Suprapubic skin (tissue), 4 donors: Measurements from ENCODE around the gene NBL1. TPM values are rescaled to one million over a fixed set of nuclear protein-coding genes. Genes with fewer than 3 reads are reported as not detected.

Experiments
- DNase-seq, 2 donors: peaks; one replicate each; pipeline ENCODE4 v3.0.0-alpha.2; 2019; ENCODE audit warnings: low spot score in 2 of 2
- H3K27ac ChIP-seq: fragments of 200-600 bp; sonication (generic); one replicate; pipeline ENCODE4 v1.5.1; 2019
- H3K27me3 ChIP-seq: fragments of 200-600 bp; sonication (generic); one replicate; pipeline ENCODE4 v1.5.1; 2019
- H3K36me3 ChIP-seq: fragments of 200-600 bp; sonication (generic); one replicate; pipeline ENCODE4 v1.5.1; 2019
- H3K4me1 ChIP-seq: fragments of 200-600 bp; sonication (generic); one replicate; pipeline ENCODE4 v1.5.1; 2019
- H3K4me3 ChIP-seq: fragments of 200-600 bp; sonication (generic); one replicate; pipeline ENCODE4 v1.5.1; 2019; ENCODE audit warnings: mild to moderate bottlenecking
- H3K9me3 ChIP-seq: fragments of 200-600 bp; sonication (generic); one replicate; pipeline ENCODE4 v1.5.1; 2019
- CTCF ChIP-seq, 2 donors: fragments of 200-600 bp in 1 of 2; fragments of 450-650 bp in 1 of 2; sonication (generic) in 1 of 2; IDR thresholded peaks; one replicate each; pipeline ENCODE4 v1.5.1; 2016 to 2019; ENCODE audit warnings: antibody characterized with exemption in 2 of 2, mild to moderate bottlenecking in 1 of 2, moderate library complexity in 1 of 2
- EP300 ChIP-seq: sonication (generic); formaldehyde crosslinking; IDR thresholded peaks from one replicate; pipeline ENCODE4 v1.6.1; 2017; ENCODE audit warnings: antibody characterized with exemption
- POLR2A ChIP-seq, 2 donors: fragments of 450-650 bp; IDR thresholded peaks; one replicate each; pipeline ENCODE4 v1.6.1; 2017; ENCODE audit warnings: antibody characterized with exemption in 2 of 2, mild to moderate bottlenecking in 2 of 2, moderate library complexity in 2 of 2
- POLR2AphosphoS5 ChIP-seq, 3 donors: sonication (generic); formaldehyde crosslinking; IDR thresholded peaks; one replicate each; pipeline ENCODE4 v1.6.1; 2017; ENCODE audit warnings: antibody characterized with exemption in 3 of 3
- WGBS: methylation state at CpG from one replicate; pipeline ENCODE4 v1.1.5; 2018; 5-methylcytosine and 5-hydroxymethylcytosine counted together
- total RNA-seq, 4 donors: library from RNA; depleted of rRNA; stranded (reverse); fragments of >200 nt; gene quantifications; one replicate each; pipeline ENCODE4 v1.1.0, GENCODE V29; 2016

Gene NBL1
- total RNA-seq, 4 donors from 2014 or later = 144 to 197 (median 167) TPM

GRCh38 chr1:19655718-19656080, 11.6 kb downstream of the NBL1 start:
- 83% methylated on average over 8 of the region's 8 CpGs for WGBS
- peaks cover 35% of the 10 kb centered on the region for H3K4me1 ChIP-seq

GRCh38 chr1:19656134-19656779, 12.1 kb downstream of the NBL1 start:
- no peak for TF ChIP-seq POLR2A (IDR thresholded peaks at IDR 0.05)
- TF ChIP-seq POLR2AphosphoS5 (IDR thresholded peaks at IDR 0.05) = no peak
- no peak for TF ChIP-seq EP300
- TF ChIP-seq CTCF (IDR thresholded peaks at IDR 0.05) = no peak
- DNase-seq = no peak
- Histone ChIP-seq H3K9me3 (no peaks in the 10 kb centered on the region), H3K4me3 (no peak overlapping the region), H3K27ac (no peak overlapping the region), H3K4me1 (peaks cover 30% of the 10 kb centered on the region), H3K27me3 (no peaks in the 10 kb centered on the region), H3K36me3 (peaks cover 36% of the 10 kb centered on the region)
- WGBS = 86% methylated on average over 9 of the region's 9 CpGs

More at GRCh38 chr1:19655718-19656080, 11.6 kb downstream of the NBL1 start:
- DNase-seq = no peak
- Histone ChIP-seq H3K36me3 (peaks cover 36% of the 10 kb centered on the region), H3K4me3 (no peak overlapping the region), H3K27ac (no peak overlapping the region), H3K9me3 (no peaks in the 10 kb centered on the region), H3K27me3 (no peaks in the 10 kb centered on the region)
- no peak for TF ChIP-seq EP300
- TF ChIP-seq POLR2AphosphoS5 (IDR thresholded peaks at IDR 0.05) = no peak
- no peak for TF ChIP-seq CTCF (IDR thresholded peaks at IDR 0.05)
- TF ChIP-seq POLR2A (IDR thresholded peaks at IDR 0.05) = no peak

- Histone ChIP-seq H3K27ac (no peak overlapping the region), H3K36me3 (peaks cover 36% of the 10 kb centered on the region), H3K4me3 (no peak overlapping the region), H3K9me3 (no peaks in the 10 kb centered on the region), H3K27me3 (no peaks in the 10 kb centered on the region), H3K4me1 (peaks cover 24% of the 10 kb centered on the region)
- no peak for DNase-seq
- WGBS = 64% methylated on average over 4 of the region's 15 CpGs
- no peak for TF ChIP-seq CTCF (IDR thresholded peaks at IDR 0.05)
- no peak for TF ChIP-seq EP300
- no peak for TF ChIP-seq POLR2AphosphoS5 (IDR thresholded peaks at IDR 0.05)
- TF ChIP-seq POLR2A (IDR thresholded peaks at IDR 0.05) = no peak
These were observed 12.8 kb downstream of the NBL1 start for GRCh38 chr1:19656780-19657466.

GRCh38 chr1:19657511-19657910, 13.4 kb downstream of the NBL1 start:
- no peak overlapping the region for H3K27ac ChIP-seq
- WGBS = 73% methylated on average over 9 of the region's 10 CpGs
- no peak overlapping the region for H3K4me3 ChIP-seq
- peaks cover 18% of the 10 kb centered on the region for H3K4me1 ChIP-seq
- no peaks in the 10 kb centered on the region for H3K27me3 ChIP-seq
- no peaks in the 10 kb centered on the region for H3K9me3 ChIP-seq
- H3K36me3 ChIP-seq = peaks cover 36% of the 10 kb centered on the region
- TF ChIP-seq POLR2AphosphoS5 (IDR thresholded peaks at IDR 0.05) = no peak
- TF ChIP-seq EP300 = no peak
- no peak for TF ChIP-seq POLR2A (IDR thresholded peaks at IDR 0.05)
- no peak for DNase-seq

- WGBS = 74% methylated on average over 12 of the region's 13 CpGs
- peaks cover 3% of the 10 kb centered on the region for H3K27me3 ChIP-seq
- H3K9me3 ChIP-seq = no peaks in the 10 kb centered on the region
- TF ChIP-seq EP300 = no peak
- TF ChIP-seq CTCF (IDR thresholded peaks at IDR 0.05) = no peak
- H3K4me1 ChIP-seq = peaks cover 16% of the 10 kb centered on the region
- H3K27ac ChIP-seq = no peak overlapping the region
- no peak for DNase-seq
- peaks cover 36% of the 10 kb centered on the region for H3K36me3 ChIP-seq
- H3K4me3 ChIP-seq = no peak overlapping the region
These were observed 14.1 kb downstream of the NBL1 start for GRCh38 chr1:19658186-19658585.
